Keratinocyte (primary cell): ENCODE results near the gene ZNF474.

Experiments used
- CTCF ChIP-seq, 3 experiments: IDR thresholded peaks in 1 of 3; conservative IDR thresholded peaks in 1 of 3; optimal IDR thresholded peaks in 1 of 3; 2 replicates in 2 of 3; 3 replicates in 1 of 3; pipeline versions ENCODE3 to v1.5.1; 2011; ENCODE audit warnings: low read length in 3 of 3, mild to moderate bottlenecking in 3 of 3, moderate library complexity in 2 of 3, control low read depth in 1 of 3, inconsistent platforms in 1 of 3; ENCODE audit not compliant: insufficient read depth in 2 of 3; ENCODE audit errors: extremely low read depth in 1 of 3
- EZH2 ChIP-seq: IDR thresholded peaks from one replicate; pipeline ENCODE4 v1.6.1; 2012; ENCODE audit warnings: inconsistent platforms, mild to moderate bottlenecking, low read length, moderate library complexity

DNA sequence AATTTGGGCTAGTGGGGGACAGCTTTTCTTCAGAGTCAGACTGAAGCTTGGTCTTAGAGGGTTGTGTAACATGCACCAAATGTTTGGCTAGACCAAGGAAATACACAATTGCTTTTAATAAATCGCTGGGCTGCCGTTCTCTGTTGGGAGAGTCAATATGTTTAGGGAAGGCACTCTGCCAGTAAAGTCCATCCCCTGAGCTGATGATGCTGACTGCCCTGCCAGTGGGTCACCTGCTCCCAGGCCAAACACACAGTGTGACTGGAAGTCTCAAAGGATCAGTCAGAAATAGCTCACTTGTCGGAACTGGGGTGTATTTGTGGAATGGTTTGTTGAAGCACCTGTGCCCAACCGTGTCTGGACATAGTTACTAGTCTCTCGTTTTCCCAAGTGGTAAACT lies 17.9 kb upstream of the ZNF474 start:
- TF ChIP-seq CTCF (optimal IDR thresholded peaks at IDR 0.05 in 1 of 3, IDR thresholded peaks at IDR 0.05 in 1 of 3, conservative IDR thresholded peaks at IDR 0.05 in 1 of 3; ENCODE audit: extremely low read depth in 1 of 3, insufficient read depth in 2 of 3, low read length in 3 of 3): no peak
- TF ChIP-seq EZH2: no peak
